ENCODE results near the gene SDK1.
"Not testable (repeated sequence)": the region's sequence is repeated elsewhere in the genome, so short reads cannot be mapped to it uniquely, and the experiment has no call there.

The SDK1 gene

DNA sequence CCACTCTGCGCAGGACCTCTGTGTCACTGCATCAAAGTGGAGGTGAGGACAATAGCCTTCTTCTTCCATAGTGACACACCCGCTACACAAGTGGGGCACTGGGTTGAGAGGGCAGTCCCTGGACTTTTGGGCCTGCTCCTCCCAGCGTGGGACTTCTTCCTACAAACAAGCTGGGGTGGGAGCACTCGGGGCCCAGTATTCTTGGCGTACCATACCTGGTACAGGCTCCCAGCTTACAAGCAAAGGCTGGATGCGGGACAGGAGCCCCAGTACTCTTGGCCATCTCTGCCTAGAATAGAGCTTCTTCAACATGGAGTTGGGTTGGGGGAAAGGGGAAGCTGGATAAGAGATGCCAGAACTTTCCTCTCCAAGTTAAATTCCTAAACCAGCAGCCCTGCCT is 954.3 kb downstream of the SDK1 start:
- Mint-ChIP-seq H3K27me3 (no peaks in the 10 kb centered on the region), H3K4me3 (no peak overlapping the region), H3K36me3 (ENCODE audit: low read depth) (no peaks in the 10 kb centered on the region), H3K4me1 (ENCODE audit: low read depth) (no peaks in the 10 kb centered on the region), H3K9me3 (peaks cover 56% of the 10 kb centered on the region), H3K27ac (no peak overlapping the region)
- intact Hi-C loops (cut with micrococcal nuclease): no loop called here

- H3K4me1 Mint-ChIP-seq (ENCODE audit: low read depth): no peaks in the 10 kb centered on the region
- no peaks in the 10 kb centered on the region for H3K27me3 Mint-ChIP-seq
- peaks cover 51% of the 10 kb centered on the region for H3K9me3 Mint-ChIP-seq
- intact Hi-C loops (cut with micrococcal nuclease): no loop called here
- no peaks in the 10 kb centered on the region for H3K36me3 Mint-ChIP-seq (ENCODE audit: low read depth)
- no peak overlapping the region for H3K27ac Mint-ChIP-seq
- no peak overlapping the region for H3K4me3 Mint-ChIP-seq
These were observed 955.2 kb downstream of the SDK1 start for GRCh38 chr7:4256286-4256685.

DNA sequence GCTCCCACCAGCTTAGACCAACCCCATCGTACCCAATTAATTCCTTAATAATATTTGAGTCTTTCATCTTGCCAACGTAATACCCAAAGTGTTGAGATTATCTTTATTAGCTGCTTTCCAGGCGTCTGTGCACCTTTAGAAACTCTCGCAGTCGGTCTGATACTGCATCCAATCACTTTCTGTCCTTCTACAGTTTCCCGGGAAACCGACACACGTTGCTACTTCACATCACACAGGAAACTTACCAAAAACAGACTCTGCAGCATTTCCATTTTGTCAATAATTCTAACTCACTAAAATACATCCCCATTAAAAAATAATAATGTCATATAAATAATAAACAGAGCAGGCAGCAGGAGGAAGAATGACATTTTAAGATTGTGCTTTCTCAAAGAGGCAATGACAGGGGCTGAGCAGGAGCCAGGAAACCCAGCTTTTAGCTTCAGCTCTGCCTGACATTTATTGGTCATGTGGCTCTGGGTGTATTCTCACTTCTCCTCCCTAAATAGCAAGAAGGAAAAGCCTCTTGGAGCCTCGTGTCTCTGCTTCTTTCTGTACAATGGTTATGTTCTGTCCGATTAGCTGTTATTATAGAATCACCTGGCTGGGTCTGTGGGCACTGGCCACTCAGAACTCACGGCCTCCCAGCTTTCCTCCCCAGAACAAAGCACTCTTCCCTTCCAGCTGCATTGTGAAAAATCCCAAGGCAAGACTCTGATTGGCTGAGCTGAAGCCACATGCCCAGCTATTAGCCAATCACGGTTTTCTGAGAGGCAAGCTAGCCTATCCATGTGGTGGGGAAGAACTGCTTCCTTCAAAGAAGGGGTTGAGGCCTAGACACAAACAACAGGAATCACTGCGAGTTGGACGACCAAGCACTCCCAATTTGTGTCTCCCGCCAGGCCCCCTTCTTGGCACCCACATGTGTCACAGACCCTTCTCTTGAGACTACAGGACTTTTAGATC is 956.4 kb downstream of the SDK1 start:
- Mint-ChIP-seq H3K36me3 (ENCODE audit: low read depth) (no peaks in the 10 kb centered on the region), H3K4me3 (no peak overlapping the region), H3K4me1 (ENCODE audit: low read depth) (no peaks in the 10 kb centered on the region), H3K27ac (no peak overlapping the region), H3K9me3 (peaks cover 51% of the 10 kb centered on the region), H3K27me3 (no peaks in the 10 kb centered on the region)
- intact Hi-C loops (cut with micrococcal nuclease): no loop called here

DNA sequence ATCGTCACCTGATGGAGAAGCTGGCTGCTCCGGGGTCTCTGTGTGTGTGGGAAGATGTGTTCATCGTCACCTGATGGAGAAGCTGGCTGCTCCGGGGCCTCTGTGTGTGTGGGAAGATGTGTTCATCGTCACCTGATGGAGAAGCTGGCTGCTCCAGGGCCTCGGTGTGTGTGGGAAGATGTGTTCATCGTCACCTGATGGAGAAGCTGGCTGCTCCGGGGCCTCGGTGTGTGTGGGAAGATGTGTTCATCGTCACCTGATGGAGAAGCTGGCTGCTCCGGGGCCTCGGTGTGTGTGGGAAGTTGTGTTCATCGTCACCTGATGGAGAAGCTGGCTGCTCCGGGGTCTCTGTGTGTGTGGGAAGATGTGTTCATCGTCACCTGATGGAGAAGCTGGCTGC is 959.1 kb downstream of the SDK1 start:
- H3K36me3 Mint-ChIP-seq (ENCODE audit: low read depth); H3K4me1 Mint-ChIP-seq (ENCODE audit: low read depth); H3K27me3 Mint-ChIP-seq; H3K27ac Mint-ChIP-seq; H3K4me3 Mint-ChIP-seq; intact Hi-C loops (cut with micrococcal nuclease): not testable (repeated sequence)
- peaks cover 34% of the 10 kb centered on the region for H3K9me3 Mint-ChIP-seq

- H3K4me1 Mint-ChIP-seq (ENCODE audit: low read depth): no peaks in the 10 kb centered on the region
- no peaks in the 10 kb centered on the region for H3K36me3 Mint-ChIP-seq (ENCODE audit: low read depth)
- peaks cover 13% of the 10 kb centered on the region for H3K27me3 Mint-ChIP-seq
- H3K4me3 Mint-ChIP-seq: no peak overlapping the region
- H3K9me3 Mint-ChIP-seq: peaks cover 30% of the 10 kb centered on the region
- H3K27ac Mint-ChIP-seq: no peak overlapping the region
- intact Hi-C loops (cut with micrococcal nuclease): no loop called here
These were observed 960.0 kb downstream of the SDK1 start for GRCh38 chr7:4260867-4261600.

GRCh38 chr7:4261601-4261960 is 960.5 kb downstream of the SDK1 start:
- Mint-ChIP-seq H3K36me3 (ENCODE audit: low read depth) (no peaks in the 10 kb centered on the region), H3K4me1 (ENCODE audit: low read depth) (no peaks in the 10 kb centered on the region), H3K27ac (no peak overlapping the region), H3K4me3 (no peak overlapping the region), H3K27me3 (peaks cover 17% of the 10 kb centered on the region), H3K9me3 (peaks cover 25% of the 10 kb centered on the region)
- intact Hi-C loops (cut with micrococcal nuclease): no loop called here

DNA sequence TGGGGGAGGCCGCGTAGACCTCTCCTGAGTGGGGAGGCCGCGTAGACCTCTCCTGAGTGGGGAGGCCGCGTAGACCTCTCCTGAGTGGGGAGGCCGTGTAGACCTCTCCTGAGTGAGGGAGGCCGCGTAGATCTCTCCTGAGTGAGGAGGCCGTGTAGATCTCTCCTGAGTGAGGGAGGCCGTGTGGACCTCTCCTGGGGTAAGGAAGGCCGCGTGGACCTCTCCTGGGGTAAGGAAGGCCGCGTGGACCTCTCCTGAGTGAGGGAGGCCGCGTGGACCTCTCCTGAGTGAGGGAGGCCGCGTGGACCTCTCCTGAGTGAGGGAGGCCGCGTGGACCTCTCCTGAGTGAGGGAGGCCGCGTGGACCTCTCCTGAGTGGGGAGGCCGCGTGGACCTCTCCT is 963.2 kb downstream of the SDK1 start:
- H3K4me1 Mint-ChIP-seq (ENCODE audit: low read depth); H3K4me3 Mint-ChIP-seq; intact Hi-C loops (cut with micrococcal nuclease); H3K36me3 Mint-ChIP-seq (ENCODE audit: low read depth); H3K27ac Mint-ChIP-seq: not testable (repeated sequence)
- peaks cover 17% of the 10 kb centered on the region for H3K27me3 Mint-ChIP-seq
- peaks cover 10% of the 10 kb centered on the region for H3K9me3 Mint-ChIP-seq

DNA sequence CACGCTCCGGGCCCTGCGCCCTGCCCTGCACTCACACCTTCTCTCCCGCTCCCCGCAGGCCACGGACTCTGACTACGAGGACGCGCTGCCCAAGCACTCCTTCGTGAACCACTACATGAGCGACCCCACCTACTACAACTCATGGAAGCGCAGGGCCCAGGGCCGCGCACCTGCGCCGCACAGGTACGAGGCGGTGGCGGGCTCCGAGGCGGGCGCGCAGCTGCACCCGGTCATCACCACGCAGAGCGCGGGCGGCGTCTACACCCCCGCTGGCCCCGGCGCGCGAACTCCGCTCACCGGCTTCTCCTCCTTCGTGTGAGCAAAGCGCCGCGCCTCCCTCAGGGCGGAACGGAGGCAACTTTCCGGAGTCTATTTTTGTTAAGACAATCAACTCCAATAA is 964.0 kb downstream of the SDK1 start:
- H3K36me3 Mint-ChIP-seq (ENCODE audit: low read depth): no peaks in the 10 kb centered on the region
- no peak overlapping the region for H3K27ac Mint-ChIP-seq
- peaks cover 17% of the 10 kb centered on the region for H3K27me3 Mint-ChIP-seq
- H3K9me3 Mint-ChIP-seq: peaks cover 10% of the 10 kb centered on the region
- no peak overlapping the region for H3K4me3 Mint-ChIP-seq
- no peaks in the 10 kb centered on the region for H3K4me1 Mint-ChIP-seq (ENCODE audit: low read depth)
- intact Hi-C loops (cut with micrococcal nuclease): no loop called here

DNA sequence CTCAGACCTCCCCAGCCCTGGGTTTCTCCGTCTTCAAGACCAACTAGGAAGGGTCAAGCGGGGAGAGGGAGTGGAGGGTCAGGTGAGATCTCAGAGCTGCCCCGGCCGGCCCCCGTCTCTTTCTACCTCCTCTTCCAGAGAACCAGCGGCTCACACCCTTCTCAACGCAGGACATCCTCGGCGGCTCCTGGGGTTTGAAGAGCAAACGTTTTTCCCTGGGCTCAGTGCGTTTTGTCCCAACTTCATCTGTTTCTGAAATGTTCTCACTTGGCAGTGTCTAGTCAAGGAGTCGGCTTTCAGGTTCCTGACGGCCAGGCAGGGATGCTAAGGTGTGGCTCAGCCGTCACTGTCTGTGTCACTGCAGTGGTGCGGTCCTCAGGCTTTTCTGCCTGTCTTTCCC is 964.6 kb downstream of the SDK1 start:
- H3K4me3 Mint-ChIP-seq: no peak overlapping the region
- H3K9me3 Mint-ChIP-seq: peaks cover 10% of the 10 kb centered on the region
- H3K36me3 Mint-ChIP-seq (ENCODE audit: low read depth): no peaks in the 10 kb centered on the region
- H3K4me1 Mint-ChIP-seq (ENCODE audit: low read depth): no peaks in the 10 kb centered on the region
- H3K27ac Mint-ChIP-seq: no peak overlapping the region
- H3K27me3 Mint-ChIP-seq: peaks cover 17% of the 10 kb centered on the region
- intact Hi-C loops (cut with micrococcal nuclease): no loop called here

GRCh38 chr7:4266270-4267040 is 965.4 kb downstream of the SDK1 start:
- intact Hi-C loops (cut with micrococcal nuclease): no loop called here
- peaks cover 17% of the 10 kb centered on the region for H3K27me3 Mint-ChIP-seq
- no peaks in the 10 kb centered on the region for H3K36me3 Mint-ChIP-seq (ENCODE audit: low read depth)
- no peaks in the 10 kb centered on the region for H3K4me1 Mint-ChIP-seq (ENCODE audit: low read depth)
- H3K4me3 Mint-ChIP-seq: no peak overlapping the region
- peaks cover 10% of the 10 kb centered on the region for H3K9me3 Mint-ChIP-seq
- no peak overlapping the region for H3K27ac Mint-ChIP-seq

- Mint-ChIP-seq H3K36me3 (ENCODE audit: low read depth) (no peaks in the 10 kb centered on the region), H3K4me1 (ENCODE audit: low read depth) (no peaks in the 10 kb centered on the region), H3K27ac (no peak overlapping the region), H3K9me3 (peaks cover 10% of the 10 kb centered on the region), H3K4me3 (no peak overlapping the region), H3K27me3 (peaks cover 17% of the 10 kb centered on the region)
- intact Hi-C loops (cut with micrococcal nuclease): no loop called here
These were observed 966.4 kb downstream of the SDK1 start for GRCh38 chr7:4267341-4268039.

DNA sequence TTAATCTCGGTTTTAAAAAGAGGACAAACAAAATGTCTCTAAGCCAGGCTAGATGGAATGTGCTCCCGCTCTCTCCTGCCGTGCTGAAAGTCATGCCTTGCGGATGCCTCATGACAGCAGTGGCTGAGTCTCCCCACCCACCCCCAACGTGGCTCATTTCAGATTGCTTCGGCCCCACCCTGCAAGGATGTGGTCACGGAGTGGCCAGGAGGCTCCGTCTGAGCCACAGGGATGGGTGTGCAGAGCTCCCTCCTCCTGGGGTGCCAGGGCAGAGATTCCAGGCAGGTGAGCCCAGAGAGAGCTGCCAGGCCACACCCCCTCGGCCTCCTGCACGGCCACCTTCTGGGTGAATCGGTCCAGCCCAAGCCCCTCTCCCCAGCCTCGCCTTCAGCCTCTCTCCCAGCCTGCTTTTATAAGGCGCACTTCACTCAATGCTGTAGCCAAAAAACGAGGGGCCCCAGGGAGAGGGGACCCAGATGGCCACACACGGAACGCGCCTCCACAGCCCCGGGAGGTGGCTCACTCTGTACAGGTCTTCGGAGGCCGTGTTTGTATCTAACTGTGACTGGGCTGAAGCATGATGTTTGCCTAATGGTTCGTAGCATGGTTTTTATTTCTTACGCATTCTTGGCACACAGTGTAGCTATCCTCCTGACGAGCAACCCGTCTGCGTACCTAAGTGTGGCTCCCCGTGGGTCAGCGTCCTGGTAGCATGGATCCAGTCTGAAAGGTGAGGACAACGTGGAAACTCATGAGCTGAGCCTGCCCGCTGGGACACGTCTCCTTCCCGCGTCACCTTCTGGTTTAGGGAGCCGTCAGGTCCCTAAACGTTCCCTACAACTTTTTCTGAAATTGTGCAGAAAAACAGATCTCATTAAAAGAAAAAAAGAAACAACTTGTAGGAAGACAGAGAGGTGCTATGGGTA is 967.3 kb downstream of the SDK1 start:
- H3K9me3 Mint-ChIP-seq: peaks cover 12% of the 10 kb centered on the region
- intact Hi-C loops (cut with micrococcal nuclease): no loop called here
- no peaks in the 10 kb centered on the region for H3K4me1 Mint-ChIP-seq (ENCODE audit: low read depth)
- H3K4me3 Mint-ChIP-seq: no peak overlapping the region
- H3K27ac Mint-ChIP-seq: no peak overlapping the region
- no peaks in the 10 kb centered on the region for H3K36me3 Mint-ChIP-seq (ENCODE audit: low read depth)
- H3K27me3 Mint-ChIP-seq: peaks cover 17% of the 10 kb centered on the region

GRCh38 chr7:4269086-4269485 is 968.0 kb downstream of the SDK1 start:
- Mint-ChIP-seq H3K9me3 (peaks cover 19% of the 10 kb centered on the region), H3K27ac (no peak overlapping the region), H3K4me3 (no peak overlapping the region), H3K4me1 (ENCODE audit: low read depth) (no peaks in the 10 kb centered on the region), H3K36me3 (ENCODE audit: low read depth) (no peaks in the 10 kb centered on the region), H3K27me3 (peaks cover 17% of the 10 kb centered on the region)
- intact Hi-C loops (cut with micrococcal nuclease): no loop called here
